Measurements from ENCODE around the gene CBLB. TPM values are rescaled to one million over a fixed set of nuclear protein-coding genes. Genes with fewer than 3 reads are reported as not detected.

Gene CBLB
- polyA plus RNA-seq, 2 of the 4 experiments (the other 2 are of a cell fraction) = 6.8 to 16.2 TPM

GRCh38 chr3:105866656-105867653 is 1.9 kb downstream of the CBLB start (continued):
- no peak for TF ChIP-seq ESRRA (IDR thresholded peaks at IDR 0.05; ENCODE audit: borderline replicate concordance, low read length)

GRCh38 chr3:105865867-105866350 is 2.9 kb downstream of the CBLB start:
- 100% methylated on average over 1 of the region's 1 CpG for WGBS (ENCODE audit: missing lambda C conversion rate)
- Histone ChIP-seq H3K9me3 (no peaks in the 10 kb centered on the region), H3K4me3 (no peak overlapping the region), H3K27ac (no peak overlapping the region), H3K4me2 (peak overlapping the region; percentile 71; the same call in 2 of the 3 replicates), H3K4me1 (peaks cover 35% of the 10 kb centered on the region; the same call in 2 of the 3 replicates)
- ATAC-seq = no peak
- no peak for TF ChIP-seq SMC3 (IDR thresholded peaks at IDR 0.05)
- DNase-seq (ENCODE audit: low read depth in 1 of 2, low spot score in 1 of 2) = no peak
- FAIRE-seq = no peak
- ChIA-PET POLR2A (no interaction called here), CTCF (no interaction called here)

- ChIA-PET POLR2A (no interaction called here), CTCF (no interaction called here)
- Histone ChIP-seq H3K27ac (no peak overlapping the region), H3K4me3 (no peak overlapping the region), H3K9me3 (no peaks in the 10 kb centered on the region), H3K4me1 (peaks cover 31% of the 10 kb centered on the region; the same call in 2 of the 3 replicates), H3K4me2 (peak overlapping the region; percentile 8; the same call in 2 of the 3 replicates)
- ATAC-seq (no peak), FAIRE-seq (no peak), DNase-seq (ENCODE audit: low read depth in 1 of 2, low spot score in 1 of 2) (no peak)
- no peak for TF ChIP-seq CEBPB (IDR thresholded peaks at IDR 0.05)
- TF ChIP-seq KDM1A (IDR thresholded peaks at IDR 0.05; ENCODE audit: low read depth) = no peak
- no peak for TF ChIP-seq TFCP2L1 (CRISPR knock-in tag; IDR thresholded peaks at IDR 0.05)
- no peak for TF ChIP-seq HES2 (IDR thresholded peaks at IDR 0.05)
- TF ChIP-seq JUNB (IDR thresholded peaks at IDR 0.05) = no peak
- TF ChIP-seq NR3C1 (IDR thresholded peaks at IDR 0.05) = no peak
- TF ChIP-seq REST (IDR thresholded peaks at IDR 0.05) = no peak
- TF ChIP-seq SREBF2 (IDR thresholded peaks at IDR 0.05) = no peak
- no peak for TF ChIP-seq RNF2 (IDR thresholded peaks at IDR 0.05; ENCODE audit: borderline replicate concordance, low read depth)
- TF ChIP-seq EHMT2 (IDR thresholded peaks at IDR 0.05; ENCODE audit: low read depth) = no peak
- TF ChIP-seq HOXA7 (CRISPR knock-in tag; IDR thresholded peaks at IDR 0.05) = no peak
- no peak for TF ChIP-seq ZC3H11A (IDR thresholded peaks at IDR 0.05)
- WGBS (ENCODE audit: missing lambda C conversion rate) = 57% methylated on average over 1 of the region's 1 CpG
Observed at GRCh38 chr3:105865016-105865623, 3.7 kb downstream of the CBLB start.

GRCh38 chr3:105864212-105864611 is 4.6 kb downstream of the CBLB start:
- H3K27ac ChIP-seq = no peak overlapping the region
- POLR2A ChIA-PET = no interaction called here
- H3K9me3 ChIP-seq = no peaks in the 10 kb centered on the region
- ATAC-seq (no peak), FAIRE-seq (no peak), DNase-seq (ENCODE audit: low read depth in 1 of 2, low spot score in 1 of 2) (no peak)
- no peak overlapping the region for H3K4me3 ChIP-seq
- WGBS (ENCODE audit: missing lambda C conversion rate) = 93% methylated on average over 4 of the region's 4 CpGs
- TF ChIP-seq ESRRA (IDR thresholded peaks at IDR 0.05; ENCODE audit: borderline replicate concordance, low read length) (no peak), EHMT2 (IDR thresholded peaks at IDR 0.05; ENCODE audit: low read depth) (no peak), CHD4 (IDR thresholded peaks at IDR 0.05; ENCODE audit: borderline replicate concordance) (no peak)
- peaks cover 26% of the 10 kb centered on the region; the same call in 2 of the 3 replicates for H3K4me1 ChIP-seq
- CTCF ChIA-PET = no interaction called here
- H3K4me2 ChIP-seq = no peak overlapping the region

Data from A549 (cell line).